IMR-90 (cell line): ENCODE data around the gene MB. TPM values are rescaled to one million over a fixed set of nuclear protein-coding genes. Genes with fewer than 3 reads are reported as not detected.

Source experiments
- ATAC-seq: fragments of 200-7000 bp; cut with Tn5 transposase; 2 replicates; pipeline ENCODE4 v1.9.1; 2020; ENCODE audit warnings: low read depth, mild to moderate bottlenecking, moderate library complexity
- BruUV-seq: library from RNA; stranded (reverse); fragments of 400-500 nt; replicated peaks from 2 replicates; lab custom pipeline; 2021; lab: Mats Ljungman, UMichigan
- CTCF ChIA-PET: fragments of 300-600 bp; formaldehyde crosslinking; extraction: SDS; loops from one replicate; lab custom pipeline; 2021; ENCODE audit warnings: antibody characterized with exemption; lab: Yijun Ruan, JAX
- POLR2A ChIA-PET: fragments of 300-600 bp; sonication (Branson Sonifier 250); formaldehyde crosslinking; loops from one replicate; lab custom pipeline; 2022; ENCODE audit warnings: antibody characterized with exemption; ENCODE audit not compliant: unreplicated experiment; lab: Charles Lee
- DNase-seq: peaks from one replicate; pipeline ENCODE4 v3.0.0; 2013
- H2AFZ ChIP-seq: replicated peaks from 2 replicates; pipeline ENCODE3; 2013; ENCODE audit warnings: low read length, mild to moderate bottlenecking; ENCODE audit not compliant: poor library complexity
- H2AK5ac ChIP-seq: 2 replicates; pipeline ENCODE4 v1.6.1; 2013; ENCODE audit warnings: low read depth, low read length, inconsistent platforms
- H2AK9ac ChIP-seq: replicated peaks from 2 replicates; pipeline ENCODE3; 2013; ENCODE audit warnings: mild to moderate bottlenecking, low read depth, low read length, moderate library complexity; ENCODE audit not compliant: poor library complexity
- H2BK120ac ChIP-seq: 2 replicates; pipeline ENCODE4 v1.6.1; 2013; ENCODE audit warnings: low read depth, low read length, inconsistent platforms
- H2BK15ac ChIP-seq: 3 replicates; pipeline ENCODE4 v1.6.1; 2013; ENCODE audit warnings: low read depth, low read length, inconsistent platforms
- H2BK20ac ChIP-seq: 2 replicates; pipeline ENCODE4 v1.6.1; 2013; ENCODE audit warnings: low read depth, mild to moderate bottlenecking, inconsistent platforms, low read length, moderate library complexity
- H2BK5ac ChIP-seq: 2 replicates; pipeline ENCODE4 v1.6.1; 2013; ENCODE audit warnings: mild to moderate bottlenecking, low read depth, low read length, inconsistent platforms; ENCODE audit not compliant: poor library complexity, severe bottlenecking
- H3K14ac ChIP-seq: replicated peaks from 2 replicates; pipeline ENCODE4 v1.6.1; 2013; ENCODE audit warnings: low read depth, low read length, inconsistent platforms
- H3K18ac ChIP-seq: 2 replicates; pipeline ENCODE4 v1.6.1; 2013; ENCODE audit warnings: low read depth, low read length, control low read depth
- H3K23ac ChIP-seq: 2 replicates; pipeline ENCODE4 v1.6.1; 2013; ENCODE audit warnings: low read depth, low read length, inconsistent platforms
- H3K27ac ChIP-seq: 2 replicates; pipeline ENCODE4 v1.5.1; 2013; ENCODE audit warnings: mild to moderate bottlenecking, control low read depth, low read length; ENCODE audit not compliant: insufficient read depth
- H3K27me3 ChIP-seq: 2 replicates; pipeline ENCODE4 v1.6.1; 2013; ENCODE audit warnings: low read length; ENCODE audit not compliant: control insufficient read depth, insufficient read depth
- H3K36me3 ChIP-seq: 2 replicates; pipeline ENCODE4 v1.6.1; 2013; ENCODE audit warnings: low read length, mixed read lengths; ENCODE audit not compliant: control insufficient read depth, insufficient read depth
- H3K4ac ChIP-seq: 2 replicates; pipeline ENCODE4 v1.6.1; 2013; ENCODE audit warnings: low read depth, low read length, inconsistent platforms
- H3K4me1 ChIP-seq: 2 replicates; pipeline ENCODE4 v1.6.1; 2013; ENCODE audit warnings: low read length, mixed read lengths; ENCODE audit not compliant: control insufficient read depth, insufficient read depth
- H3K4me2 ChIP-seq: 2 replicates; pipeline ENCODE4 v1.6.1; 2013; ENCODE audit warnings: low read depth, mild to moderate bottlenecking, control low read depth, low read length, moderate library complexity
- H3K4me3 ChIP-seq: 2 replicates; pipeline ENCODE4 v1.5.1; 2013; ENCODE audit warnings: low read depth, mild to moderate bottlenecking, control low read depth, low read length, moderate library complexity; ENCODE audit not compliant: insufficient read depth
- H3K56ac ChIP-seq: 2 replicates; pipeline ENCODE4 v1.6.1; 2013; ENCODE audit warnings: low read length, inconsistent platforms; ENCODE audit not compliant: insufficient read depth; ENCODE audit errors: extremely low read depth
- H3K79me1 ChIP-seq, 2 experiments: 2 replicates each; pipeline ENCODE4 v1.6.1; 2013; ENCODE audit warnings: low read length in 2 of 2, inconsistent platforms in 1 of 2, low read depth in 1 of 2
- H3K9ac ChIP-seq: 2 replicates; pipeline ENCODE4 v1.6.1; 2013; ENCODE audit warnings: low read depth, low read length, control low read depth
- H3K9me1 ChIP-seq: 2 replicates; pipeline ENCODE4 v1.6.1; 2013; ENCODE audit warnings: low read length, inconsistent platforms; ENCODE audit not compliant: insufficient read depth
- H3K9me3 ChIP-seq: 2 replicates; pipeline ENCODE4 v1.6.1; 2013; ENCODE audit warnings: low read length; ENCODE audit not compliant: control insufficient read depth, insufficient read depth
- H4K20me1 ChIP-seq: 2 replicates; pipeline ENCODE4 v1.6.1; 2013; ENCODE audit warnings: low read length, inconsistent platforms; ENCODE audit not compliant: insufficient read depth
- H4K5ac ChIP-seq: 2 replicates; pipeline ENCODE4 v1.6.1; 2013; ENCODE audit warnings: mild to moderate bottlenecking, low read depth, low read length, control low read depth
- H4K8ac ChIP-seq, 2 experiments: 2 replicates each; pipeline ENCODE4 v1.6.1; 2013; ENCODE audit warnings: low read depth in 2 of 2, low read length in 2 of 2, control low read depth in 1 of 2, inconsistent platforms in 1 of 2
- H4K91ac ChIP-seq: 2 replicates; pipeline ENCODE4 v1.6.1; 2013; ENCODE audit warnings: low read depth, low read length, inconsistent platforms; ENCODE audit not compliant: insufficient read depth
- CHD1 ChIP-seq: IDR thresholded peaks from 2 replicates; pipeline ENCODE4 v1.6.1; 2012; ENCODE audit warnings: low read depth, low read length, improper control_type of control experiment
- WGBS, 2 experiments: methylation state at CpG; one replicate each; pipeline versions ENCODE4 v1.1.5 to v1.1.7; 2013; ENCODE audit warnings: missing lambda C conversion rate in 2 of 2; ENCODE audit not compliant: insufficient read length in 1 of 2; ENCODE audit errors: extremely low coverage in 2 of 2; 5-methylcytosine and 5-hydroxymethylcytosine counted together
- dilution Hi-C: fragments of 300-500 bp; cut with HindIII; formaldehyde crosslinking; loops from one replicate; pipeline ENCODE4 v1.14.3; 2018; ENCODE audit warnings: low sequenced_read_pairs; ENCODE audit not compliant: unreplicated experiment
- in situ Hi-C: fragments of 300-500 bp; cut with MboI; formaldehyde crosslinking; loops from 3 replicates; pipeline ENCODE4 v1.14.3; 2019; ENCODE audit warnings: low sequenced_read_pairs, inconsistent platforms, mixed read lengths
- intact Hi-C: fragments of 100-400 bp; cut with micrococcal nuclease; formaldehyde crosslinking; loops from 2 replicates; pipeline ENCODE4 v1.10.0; 2022
- polyA plus RNA-seq, 3 experiments: library from polyadenylated mRNA; depleted of rRNA; stranded (reverse); fragments of >200 nt; gene quantifications; 2 replicates each; pipeline ENCODE4 v1.2.3, GENCODE V29; 2012; ENCODE audit warnings: low replicate concordance in 1 of 3
- total RNA-seq: library from RNA; depleted of rRNA; stranded (reverse); fragments of >200 nt; gene quantifications from 2 replicates; pipeline ENCODE4 v1.2.3, GENCODE V29; 2012

MB gene
- total and polyA plus RNA-seq, 2 of the 4 experiments (the other 2 are of a cell fraction) = not detected

DNA sequence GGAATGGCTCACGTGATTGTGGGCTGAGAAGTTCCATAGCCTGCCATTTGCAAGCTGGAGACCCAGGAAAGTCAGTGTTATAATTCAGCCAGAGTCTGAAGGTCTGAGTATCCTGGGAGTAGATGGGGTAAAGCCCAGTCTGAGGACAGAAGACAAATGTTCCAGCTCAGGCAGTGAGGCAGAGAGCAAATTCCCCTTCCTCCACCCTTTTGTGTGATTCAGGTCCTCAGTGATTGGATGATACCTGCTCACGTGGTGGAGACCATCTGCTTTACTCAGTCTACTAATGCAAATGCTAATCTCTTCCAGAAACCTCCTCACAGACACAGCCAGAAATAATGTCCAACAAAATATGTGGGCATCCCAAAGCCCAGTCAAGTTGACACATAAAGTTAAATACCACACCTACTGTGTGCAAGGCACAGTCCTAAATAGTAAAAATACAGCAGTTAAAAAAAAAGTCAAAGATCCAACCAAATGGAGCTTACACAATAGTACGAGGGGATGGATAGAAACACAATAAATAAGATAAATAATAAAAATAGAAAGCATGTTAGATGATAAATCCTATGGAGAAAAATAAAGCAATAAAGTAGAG lies 17.9 kb upstream of the MB start:
- Histone ChIP-seq H2AK9ac (no peak overlapping the region), H3K23ac (no peak overlapping the region), H2AK5ac (no peak overlapping the region; the same call in 1 of the 2 replicates), H3K4me2 (no peak overlapping the region), H3K4me1 (peaks cover 16% of the 10 kb centered on the region), H4K5ac (no peak overlapping the region), H2BK5ac (no peak overlapping the region), H3K4ac (no peak overlapping the region), H4K20me1 (no peaks in the 10 kb centered on the region), H4K91ac (no peak overlapping the region), H3K27ac (no peak overlapping the region), H3K4me3 (no peak overlapping the region), H4K8ac (no peak overlapping the region), H2AFZ (peak overlapping the region; percentile 5), H3K9me1 (peaks cover 26% of the 10 kb centered on the region), H3K36me3 (no peaks in the 10 kb centered on the region), H3K9ac (no peak overlapping the region), H3K14ac (no peak overlapping the region), H3K27me3 (no peaks in the 10 kb centered on the region), H3K18ac (no peak overlapping the region), H2BK120ac (no peak overlapping the region), H2BK20ac (no peak overlapping the region), H3K79me1 (no peaks in the 10 kb centered on the region), H2BK15ac (no peak overlapping the region), H3K56ac (no peak overlapping the region), H3K9me3 (no peaks in the 10 kb centered on the region)
- intact Hi-C loops (no loop called here), dilution Hi-C loops (no loop called here), in situ Hi-C loops (loop anchor here (10.0 kb wide), 1 partner anchor 200 kb away; no protein-coding TSS in a partner anchor)
- TF ChIP-seq CHD1 = no peak
- no peak for ATAC-seq
- POLR2A ChIA-PET = no interaction called here
- CTCF ChIA-PET = interaction anchor here (0.6 kb wide), 2 partner anchors 51 to 296 kb away, joined by 3 to 4 read pairs; no protein-coding TSS in a partner anchor
- 100% methylated on average over 1 of the region's 3 CpGs; no CpG with 5 or more reads in 1 of the 2 experiments for WGBS, 2 experiments
- DNase-seq = peak; percentile 8
- no TSS peak for BruUV-seq
